Spleen (tissue), 11 donors: ENCODE data around the gene DMRTC2. TPM values are rescaled to one million over a fixed set of nuclear protein-coding genes. Genes with fewer than 3 reads are reported as not detected.
A peak's percentile ranks its signal among the peaks of the same experiment; 100 is the strongest.

Experiments
- DNase-seq: peaks from one replicate; pipeline ENCODE4 v3.0.0-alpha.2; 2020
- H3K27ac ChIP-seq, 8 donors: fragments of 200-600 bp; sonication (generic) in 7 of 8; 1 replicate in 4 of 8; 2 replicates in 4 of 8; pipeline versions ENCODE4 v1.5.0 to v1.8.0; 2016 to 2021; ENCODE audit warnings: inconsistent platforms in 4 of 8, mild to moderate bottlenecking in 4 of 8, moderate library complexity in 1 of 8
- H3K27me3 ChIP-seq, 7 donors: fragments of 200-600 bp; sonication (generic) in 6 of 7; replicated peaks in 1 of 7; 1 replicate in 4 of 7; 2 replicates in 3 of 7; pipeline versions ENCODE4 v1.5.0 to v1.8.0; 2016 to 2021; ENCODE audit warnings: inconsistent platforms in 3 of 7, mild to moderate bottlenecking in 1 of 7
- H3K36me3 ChIP-seq, 6 donors: fragments of 200-600 bp; sonication (generic) in 5 of 6; 1 replicate in 4 of 6; 2 replicates in 2 of 6; pipeline versions ENCODE4 v1.5.0 to v1.8.0; 2016 to 2021; ENCODE audit warnings: inconsistent platforms in 2 of 6
- H3K4me1 ChIP-seq, 6 donors: fragments of 200-600 bp; sonication (generic) in 5 of 6; 1 replicate in 3 of 6; 2 replicates in 3 of 6; pipeline versions ENCODE4 v1.5.0 to v1.8.0; 2016 to 2021; ENCODE audit warnings: inconsistent platforms in 3 of 6
- H3K4me3 ChIP-seq, 8 donors: fragments of 200-600 bp; sonication (generic) in 7 of 8; 1 replicate in 4 of 8; 2 replicates in 4 of 8; pipeline versions ENCODE4 v1.5.0 to v1.8.0; 2016 to 2021; ENCODE audit warnings: inconsistent platforms in 4 of 8, mild to moderate bottlenecking in 4 of 8, moderate library complexity in 2 of 8
- H3K9me3 ChIP-seq, 8 donors: fragments of 200-600 bp; sonication (generic) in 7 of 8; 1 replicate in 4 of 8; 2 replicates in 4 of 8; pipeline versions ENCODE4 v1.5.0 to v1.8.0; 2016 to 2021; ENCODE audit warnings: inconsistent platforms in 4 of 8
- POLR2A ChIP-seq, 3 donors: fragments of 450-650 bp; IDR thresholded peaks; one replicate each; pipeline ENCODE4 v1.5.1; 2017; ENCODE audit warnings: antibody characterized with exemption in 3 of 3, mild to moderate bottlenecking in 1 of 3
- POLR2AphosphoS5 ChIP-seq, 3 donors: sonication (generic); formaldehyde crosslinking; IDR thresholded peaks; one replicate each; pipeline ENCODE4 v1.5.1; 2017; ENCODE audit warnings: antibody characterized with exemption in 3 of 3
- WGBS, 5 donors: extraction: QIAGEN DNeasy Blood & Tissue Kit in 3 of 5; methylation state at CpG; one replicate each; pipeline versions ENCODE4 v1.1.5 to v1.1.7; 2013 to 2018; 5-methylcytosine and 5-hydroxymethylcytosine counted together
- intact Hi-C: fragments of 100-400 bp; cut with DNase I; formaldehyde crosslinking; loops from one replicate; pipeline ENCODE4 v1.15.0; 2023; ENCODE audit warnings: low total_unique reads
- polyA plus RNA-seq, 3 donors: library from polyadenylated mRNA; stranded (reverse); fragments of 200-250 nt; gene quantifications; one replicate each; pipeline ENCODE4 v1.2.1, GENCODE V29; 2013
- total RNA-seq, 7 donors: library from RNA; depleted of rRNA in 3 of 7; stranded (reverse); fragments of >200 nt in 3 of 7; fragmentation: NEBNext Ultra II Directional in 4 of 7; extraction: Animal tissue kit (Norgen Biotek cat#: 25700) in 4 of 7; gene quantifications; one replicate each; pipeline versions ENCODE4 v1.1.0 to v1.2.1, GENCODE V29; 2016 to 2021
- TF ChIP-seq, protein P1 (sequence below), 11 experiments: fragments of 200-600 bp in 7 of 11; fragments of 450-650 bp in 4 of 11; sonication (generic) in 4 of 11; IDR thresholded peaks in 8 of 11; conservative IDR thresholded peaks in 3 of 11; 1 replicate in 7 of 11; 2 replicates in 4 of 11; pipeline versions ENCODE4 v1.4.0 to v1.8.0; 2016 to 2021; ENCODE audit warnings: antibody characterized with exemption in 11 of 11, inconsistent platforms in 4 of 11, mild to moderate bottlenecking in 1 of 11
- donor health status: healthy with polysubstance abuse.
- donor health status: DM: no; HTN: no; CAD: no; lungs with moderate emphysema.
- donor health status: DM: no; HTN: no; CAD: no.
- donor health status: Bipolar disorder and iron deficiency.
- donor health status: healthy.
- donor health status: DM: no; HTN: no; CAD: no.
- donor health status: DM: yes; HTN: yes; CAD: no.

The DMRTC2 gene
- total and polyA plus RNA-seq, 10 donors = not detected

GRCh38 chr19:41821003-41821735, 23.7 kb upstream of the DMRTC2 start:
- H3K27ac ChIP-seq = no peak overlapping the region
- TF ChIP-seq POLR2AphosphoS5 (IDR thresholded peaks at IDR 0.05) (no peak), POLR2A (IDR thresholded peaks at IDR 0.05) (no peak)
- TF ChIP-seq, protein P1, sequence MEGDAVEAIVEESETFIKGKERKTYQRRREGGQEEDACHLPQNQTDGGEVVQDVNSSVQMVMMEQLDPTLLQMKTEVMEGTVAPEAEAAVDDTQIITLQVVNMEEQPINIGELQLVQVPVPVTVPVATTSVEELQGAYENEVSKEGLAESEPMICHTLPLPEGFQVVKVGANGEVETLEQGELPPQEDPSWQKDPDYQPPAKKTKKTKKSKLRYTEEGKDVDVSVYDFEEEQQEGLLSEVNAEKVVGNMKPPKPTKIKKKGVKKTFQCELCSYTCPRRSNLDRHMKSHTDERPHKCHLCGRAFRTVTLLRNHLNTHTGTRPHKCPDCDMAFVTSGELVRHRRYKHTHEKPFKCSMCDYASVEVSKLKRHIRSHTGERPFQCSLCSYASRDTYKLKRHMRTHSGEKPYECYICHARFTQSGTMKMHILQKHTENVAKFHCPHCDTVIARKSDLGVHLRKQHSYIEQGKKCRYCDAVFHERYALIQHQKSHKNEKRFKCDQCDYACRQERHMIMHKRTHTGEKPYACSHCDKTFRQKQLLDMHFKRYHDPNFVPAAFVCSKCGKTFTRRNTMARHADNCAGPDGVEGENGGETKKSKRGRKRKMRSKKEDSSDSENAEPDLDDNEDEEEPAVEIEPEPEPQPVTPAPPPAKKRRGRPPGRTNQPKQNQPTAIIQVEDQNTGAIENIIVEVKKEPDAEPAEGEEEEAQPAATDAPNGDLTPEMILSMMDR (IDR thresholded peaks at IDR 0.05 in 8 of 11, conservative IDR thresholded peaks at IDR 0.05 in 3 of 11) = peak; percentile 35 to 85 (median 71)
- intact Hi-C loops = no loop called here

DNA sequence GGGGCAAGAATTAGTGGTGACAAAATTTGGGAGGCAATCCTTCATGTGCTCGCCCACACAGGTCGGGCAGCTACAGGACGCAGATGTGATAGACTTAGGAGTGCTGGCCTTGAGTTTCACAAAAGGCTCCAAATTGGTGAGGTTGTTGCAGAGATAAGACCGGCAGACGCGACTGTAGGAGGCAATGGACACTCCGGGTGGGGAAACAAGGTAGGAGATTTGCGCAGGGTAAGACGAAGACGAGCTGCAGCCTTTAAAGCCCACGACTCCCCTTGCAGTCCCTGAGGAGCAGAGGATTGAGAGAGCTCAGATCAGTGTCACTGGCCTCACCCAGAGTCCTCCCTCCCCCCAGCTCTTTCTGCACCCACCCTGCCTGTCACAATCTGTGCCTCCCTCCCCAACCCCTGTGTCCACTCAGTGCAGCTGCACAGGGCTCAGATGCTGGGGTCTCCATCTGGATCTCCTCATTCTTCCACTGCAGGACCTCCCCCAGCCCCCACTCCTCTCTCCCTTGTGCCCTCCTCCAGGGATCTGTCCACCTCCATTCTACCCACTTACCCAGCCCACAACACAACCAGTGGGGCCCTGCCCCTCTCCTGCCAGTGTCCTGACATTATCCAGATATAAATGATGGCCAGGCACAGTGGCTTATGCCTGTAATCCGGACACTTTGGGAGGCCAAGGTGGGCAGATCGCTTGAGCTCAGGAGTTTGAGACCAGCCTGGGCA, 6.7 kb upstream of the DMRTC2 start:
- H3K9me3 ChIP-seq = no peaks in the 10 kb centered on the region
- H3K27me3 ChIP-seq = peaks cover 0 to 52% (median 9%) of the 10 kb centered on the region in 7 donors
- DNase-seq = no peak
- 70 to 77% (median 73%) methylated on average over 13 of the region's 13 CpGs for WGBS, 5 donors
- H3K4me1 ChIP-seq = peaks cover 0 to 7% (median 0%) of the 10 kb centered on the region in 6 donors
- H3K27ac ChIP-seq = no peak overlapping the region
- H3K36me3 ChIP-seq = no peaks in the 10 kb centered on the region
- H3K4me3 ChIP-seq = no peak overlapping the region
- intact Hi-C loops = no loop called here
- no peak for TF ChIP-seq POLR2A (IDR thresholded peaks at IDR 0.05)
- TF ChIP-seq, protein P1 (IDR thresholded peaks at IDR 0.05 in 8 of 11, conservative IDR thresholded peaks at IDR 0.05 in 3 of 11) = no peak
- no peak for TF ChIP-seq POLR2AphosphoS5 (IDR thresholded peaks at IDR 0.05)

More at GRCh38 chr19:41821003-41821735, 23.7 kb upstream of the DMRTC2 start:
- WGBS, 5 donors = 35 to 42% (median 37%) methylated on average over 12 of the region's 12 CpGs
- peak; percentile 66 for DNase-seq
- Histone ChIP-seq H3K36me3 (no peaks in the 10 kb centered on the region), H3K4me3 (no peak overlapping the region), H3K9me3 (no peaks in the 10 kb centered on the region), H3K27me3 (peaks cover 0 to 20% (median 0%) of the 10 kb centered on the region in 7 donors), H3K4me1 (peaks cover 0 to 7% (median 0%) of the 10 kb centered on the region in 6 donors)

DNA sequence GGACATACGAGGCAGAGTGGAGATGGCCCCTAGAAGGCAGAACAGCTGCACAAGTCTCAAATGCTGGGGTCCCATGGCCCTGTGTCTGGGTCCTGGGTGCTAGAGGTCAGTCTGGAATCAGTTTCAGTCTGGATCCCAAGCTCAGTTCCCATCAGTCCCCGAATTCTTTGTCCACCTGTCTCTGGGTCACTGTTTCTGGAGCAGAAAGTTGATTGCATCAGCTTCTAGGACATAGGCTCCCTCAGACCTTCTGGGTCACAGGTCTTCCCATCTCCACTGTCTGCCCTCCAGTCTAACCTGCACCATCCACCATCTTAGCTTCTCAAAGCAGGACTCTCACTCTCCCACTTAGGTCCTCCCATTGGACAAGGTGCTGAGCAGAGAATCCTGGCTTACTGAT, 5.6 kb upstream of the DMRTC2 start:
- no peaks in the 10 kb centered on the region for H3K36me3 ChIP-seq
- H3K27ac ChIP-seq = peak overlapping the region in 1 of 8 donors; percentile 4
- TF ChIP-seq, protein P1 (IDR thresholded peaks at IDR 0.05 in 8 of 11, conservative IDR thresholded peaks at IDR 0.05 in 3 of 11) = no peak
- TF ChIP-seq POLR2AphosphoS5 (IDR thresholded peaks at IDR 0.05) (no peak), POLR2A (IDR thresholded peaks at IDR 0.05) (no peak)
- DNase-seq = no peak
- H3K9me3 ChIP-seq = no peaks in the 10 kb centered on the region
- no peak overlapping the region for H3K4me3 ChIP-seq
- WGBS, 5 donors = 47 to 76% (median 61%) methylated on average over 2 of the region's 2 CpGs
- intact Hi-C loops = no loop called here
- H3K4me1 ChIP-seq = peaks cover 0 to 7% (median 0%) of the 10 kb centered on the region in 6 donors
- peaks cover 0 to 52% (median 9%) of the 10 kb centered on the region in 7 donors for H3K27me3 ChIP-seq

- TF ChIP-seq POLR2AphosphoS5 (IDR thresholded peaks at IDR 0.05) = no peak
- TF ChIP-seq, protein P1 (IDR thresholded peaks at IDR 0.05 in 8 of 11, conservative IDR thresholded peaks at IDR 0.05 in 3 of 11) = no peak
- no peak for TF ChIP-seq POLR2A (IDR thresholded peaks at IDR 0.05)
- DNase-seq = no peak
- H3K27ac ChIP-seq = no peak overlapping the region
- intact Hi-C loops = no loop called here
- H3K4me1 ChIP-seq = no peaks in the 10 kb centered on the region
- peaks cover 0 to 3% (median 0%) of the 10 kb centered on the region in 8 donors for H3K9me3 ChIP-seq
- H3K4me3 ChIP-seq = no peak overlapping the region
- 61 to 76% (median 64%) methylated on average over 7 of the region's 7 CpGs for WGBS, 5 donors
- peaks cover 0 to 27% (median 0%) of the 10 kb centered on the region in 7 donors for H3K27me3 ChIP-seq
- H3K36me3 ChIP-seq = no peaks in the 10 kb centered on the region
These were observed 1.5 kb upstream of the DMRTC2 start for GRCh38 chr19:41843371-41843770.
